ENCODE data around the gene ADK. TPM values are rescaled to one million over a fixed set of nuclear protein-coding genes. Genes with fewer than 3 reads are reported as not detected.

Gene ADK
- polyA plus RNA-seq, 2 donors: 27.3 to 45.2 TPM

GRCh38 chr10:74623786-74624185, 472.8 kb downstream of the ADK start:
- no peaks in the 10 kb centered on the region for H3K27me3 ChIP-seq (ENCODE audit: control insufficient read depth in 1 of 2, insufficient read depth in 2 of 2, low read length in 2 of 2)
- H3K4me3 ChIP-seq (ENCODE audit: low read depth in 1 of 2, low read length in 2 of 2): no peak overlapping the region
- H3K36me3 ChIP-seq (ENCODE audit: control insufficient read depth in 2 of 2, insufficient read depth in 2 of 2, low read length in 1 of 2): no peaks in the 10 kb centered on the region
- no peak overlapping the region for H3K27ac ChIP-seq (ENCODE audit: low read depth in 2 of 2, low read length in 1 of 2)
- 80 to 89% methylated on average over 2 of the region's 2 CpGs for WGBS, 2 donors
- no peaks in the 10 kb centered on the region for H3K4me1 ChIP-seq (ENCODE audit: control insufficient read depth in 2 of 2, insufficient read depth in 2 of 2, low read length in 1 of 2)
- no peaks in the 10 kb centered on the region for H3K9me3 ChIP-seq (ENCODE audit: control insufficient read depth in 2 of 2, insufficient read depth in 1 of 2, low read depth in 1 of 2, low read length in 1 of 2)

- Histone ChIP-seq H3K27me3 (ENCODE audit: control insufficient read depth in 1 of 2, insufficient read depth in 2 of 2, low read length in 2 of 2) (no peaks in the 10 kb centered on the region), H3K27ac (ENCODE audit: low read depth in 2 of 2, low read length in 1 of 2) (no peak overlapping the region), H3K9me3 (ENCODE audit: control insufficient read depth in 2 of 2, insufficient read depth in 1 of 2, low read depth in 1 of 2, low read length in 1 of 2) (no peaks in the 10 kb centered on the region), H3K4me3 (ENCODE audit: low read depth in 1 of 2, low read length in 2 of 2) (no peak overlapping the region), H3K36me3 (ENCODE audit: control insufficient read depth in 2 of 2, insufficient read depth in 2 of 2, low read length in 1 of 2) (no peaks in the 10 kb centered on the region), H3K4me1 (ENCODE audit: control insufficient read depth in 2 of 2, insufficient read depth in 2 of 2, low read length in 1 of 2) (no peaks in the 10 kb centered on the region)
- 88 to 92% methylated on average over 1 of the region's 1 CpG for WGBS, 2 donors
These were observed 473.5 kb downstream of the ADK start for GRCh38 chr10:74624501-74624900.

- H3K27ac ChIP-seq (ENCODE audit: low read depth in 2 of 2, low read length in 1 of 2): no peak overlapping the region
- no peaks in the 10 kb centered on the region for H3K27me3 ChIP-seq (ENCODE audit: control insufficient read depth in 1 of 2, insufficient read depth in 2 of 2, low read length in 2 of 2)
- 46 to 53% methylated on average over 2 of the region's 2 CpGs for WGBS, 2 donors
- no peaks in the 10 kb centered on the region for H3K4me1 ChIP-seq (ENCODE audit: control insufficient read depth in 2 of 2, insufficient read depth in 2 of 2, low read length in 1 of 2)
- H3K36me3 ChIP-seq (ENCODE audit: control insufficient read depth in 2 of 2, insufficient read depth in 2 of 2, low read length in 1 of 2): no peaks in the 10 kb centered on the region
- H3K9me3 ChIP-seq (ENCODE audit: control insufficient read depth in 2 of 2, insufficient read depth in 1 of 2, low read depth in 1 of 2, low read length in 1 of 2): no peaks in the 10 kb centered on the region
- no peak overlapping the region for H3K4me3 ChIP-seq (ENCODE audit: low read depth in 1 of 2, low read length in 2 of 2)
These were observed 477.1 kb downstream of the ADK start for GRCh38 chr10:74628136-74628535.

GRCh38 chr10:74634995-74635536, 484.0 kb downstream of the ADK start:
- H3K4me3 ChIP-seq (ENCODE audit: low read depth in 1 of 2, low read length in 2 of 2): no peak overlapping the region
- no peaks in the 10 kb centered on the region for H3K27me3 ChIP-seq (ENCODE audit: control insufficient read depth in 1 of 2, insufficient read depth in 2 of 2, low read length in 2 of 2)
- H3K9me3 ChIP-seq (ENCODE audit: control insufficient read depth in 2 of 2, insufficient read depth in 1 of 2, low read depth in 1 of 2, low read length in 1 of 2): peaks cover 2 to 3% of the 10 kb centered on the region in 2 donors
- no peaks in the 10 kb centered on the region for H3K36me3 ChIP-seq (ENCODE audit: control insufficient read depth in 2 of 2, insufficient read depth in 2 of 2, low read length in 1 of 2)
- H3K4me1 ChIP-seq (ENCODE audit: control insufficient read depth in 2 of 2, insufficient read depth in 2 of 2, low read length in 1 of 2): no peaks in the 10 kb centered on the region
- no peak overlapping the region for H3K27ac ChIP-seq (ENCODE audit: low read depth in 2 of 2, low read length in 1 of 2)

- Histone ChIP-seq H3K27ac (ENCODE audit: low read depth in 2 of 2, low read length in 1 of 2) (no peak overlapping the region), H3K9me3 (ENCODE audit: control insufficient read depth in 2 of 2, insufficient read depth in 1 of 2, low read depth in 1 of 2, low read length in 1 of 2) (peaks cover 2 to 3% of the 10 kb centered on the region in 2 donors)
- 96 to 98% methylated on average over 4 of the region's 4 CpGs for WGBS, 2 donors
These were observed 484.6 kb downstream of the ADK start for GRCh38 chr10:74635655-74636054.

GRCh38 chr10:74637685-74638084, 486.7 kb downstream of the ADK start:
- H3K27me3 ChIP-seq (ENCODE audit: control insufficient read depth in 1 of 2, insufficient read depth in 2 of 2, low read length in 2 of 2): no peaks in the 10 kb centered on the region
- H3K4me3 ChIP-seq (ENCODE audit: low read depth in 1 of 2, low read length in 2 of 2): no peak overlapping the region
- no peaks in the 10 kb centered on the region for H3K4me1 ChIP-seq (ENCODE audit: control insufficient read depth in 2 of 2, insufficient read depth in 2 of 2, low read length in 1 of 2)
- H3K36me3 ChIP-seq (ENCODE audit: control insufficient read depth in 2 of 2, insufficient read depth in 2 of 2, low read length in 1 of 2): no peaks in the 10 kb centered on the region
- H3K9me3 ChIP-seq (ENCODE audit: control insufficient read depth in 2 of 2, insufficient read depth in 1 of 2, low read depth in 1 of 2, low read length in 1 of 2): peaks cover 2 to 3% of the 10 kb centered on the region in 2 donors
- no peak overlapping the region for H3K27ac ChIP-seq (ENCODE audit: low read depth in 2 of 2, low read length in 1 of 2)
- 80 to 91% methylated on average over 1 of the region's 1 CpG for WGBS, 2 donors

More at GRCh38 chr10:74635655-74636054, 484.6 kb downstream of the ADK start:
- no peak overlapping the region for H3K4me3 ChIP-seq (ENCODE audit: low read depth in 1 of 2, low read length in 2 of 2)
- no peaks in the 10 kb centered on the region for H3K27me3 ChIP-seq (ENCODE audit: control insufficient read depth in 1 of 2, insufficient read depth in 2 of 2, low read length in 2 of 2)
- no peaks in the 10 kb centered on the region for H3K36me3 ChIP-seq (ENCODE audit: control insufficient read depth in 2 of 2, insufficient read depth in 2 of 2, low read length in 1 of 2)
- H3K4me1 ChIP-seq (ENCODE audit: control insufficient read depth in 2 of 2, insufficient read depth in 2 of 2, low read length in 1 of 2): no peaks in the 10 kb centered on the region

- Histone ChIP-seq H3K4me3 (ENCODE audit: low read depth in 1 of 2, low read length in 2 of 2) (no peak overlapping the region), H3K36me3 (ENCODE audit: control insufficient read depth in 2 of 2, insufficient read depth in 2 of 2, low read length in 1 of 2) (no peaks in the 10 kb centered on the region), H3K27ac (ENCODE audit: low read depth in 2 of 2, low read length in 1 of 2) (no peak overlapping the region), H3K27me3 (ENCODE audit: control insufficient read depth in 1 of 2, insufficient read depth in 2 of 2, low read length in 2 of 2) (no peaks in the 10 kb centered on the region), H3K9me3 (ENCODE audit: control insufficient read depth in 2 of 2, insufficient read depth in 1 of 2, low read depth in 1 of 2, low read length in 1 of 2) (peaks cover 0 to 2% of the 10 kb centered on the region in 2 donors), H3K4me1 (ENCODE audit: control insufficient read depth in 2 of 2, insufficient read depth in 2 of 2, low read length in 1 of 2) (no peaks in the 10 kb centered on the region)
- WGBS, 2 donors: 63 to 73% methylated on average over 5 of the region's 5 CpGs
These were observed 489.3 kb downstream of the ADK start for GRCh38 chr10:74640134-74640921.

- H3K36me3 ChIP-seq (ENCODE audit: control insufficient read depth in 2 of 2, insufficient read depth in 2 of 2, low read length in 1 of 2): no peaks in the 10 kb centered on the region
- WGBS, 2 donors: 93 to 96% methylated on average over 1 of the region's 1 CpG
- H3K27me3 ChIP-seq (ENCODE audit: control insufficient read depth in 1 of 2, insufficient read depth in 2 of 2, low read length in 2 of 2): no peaks in the 10 kb centered on the region
- H3K9me3 ChIP-seq (ENCODE audit: control insufficient read depth in 2 of 2, insufficient read depth in 1 of 2, low read depth in 1 of 2, low read length in 1 of 2): peaks cover 0 to 2% of the 10 kb centered on the region in 2 donors
- no peaks in the 10 kb centered on the region for H3K4me1 ChIP-seq (ENCODE audit: control insufficient read depth in 2 of 2, insufficient read depth in 2 of 2, low read length in 1 of 2)
- no peak overlapping the region for H3K27ac ChIP-seq (ENCODE audit: low read depth in 2 of 2, low read length in 1 of 2)
- H3K4me3 ChIP-seq (ENCODE audit: low read depth in 1 of 2, low read length in 2 of 2): no peak overlapping the region
These were observed 490.6 kb downstream of the ADK start for GRCh38 chr10:74641659-74642058.

- 94 to 95% methylated on average over 1 of the region's 1 CpG for WGBS, 2 donors
- H3K4me1 ChIP-seq (ENCODE audit: control insufficient read depth in 2 of 2, insufficient read depth in 2 of 2, low read length in 1 of 2): no peaks in the 10 kb centered on the region
- H3K36me3 ChIP-seq (ENCODE audit: control insufficient read depth in 2 of 2, insufficient read depth in 2 of 2, low read length in 1 of 2): no peaks in the 10 kb centered on the region
- H3K27me3 ChIP-seq (ENCODE audit: control insufficient read depth in 1 of 2, insufficient read depth in 2 of 2, low read length in 2 of 2): no peaks in the 10 kb centered on the region
- no peak overlapping the region for H3K27ac ChIP-seq (ENCODE audit: low read depth in 2 of 2, low read length in 1 of 2)
- peaks cover 0 to 2% of the 10 kb centered on the region in 2 donors for H3K9me3 ChIP-seq (ENCODE audit: control insufficient read depth in 2 of 2, insufficient read depth in 1 of 2, low read depth in 1 of 2, low read length in 1 of 2)
- H3K4me3 ChIP-seq (ENCODE audit: low read depth in 1 of 2, low read length in 2 of 2): no peak overlapping the region
These were observed 492.0 kb downstream of the ADK start for GRCh38 chr10:74642901-74643595.
